DMS153 (cell line): Measurements from ENCODE around the gene ZMIZ1.
A peak's percentile ranks its signal among the peaks of the same experiment; 100 is the strongest.

Experiments used
- DNase-seq: peaks from one replicate; lab custom pipeline; 2025; lab: John Stamatoyannopoulos, UW

Gene ZMIZ1

DNA sequence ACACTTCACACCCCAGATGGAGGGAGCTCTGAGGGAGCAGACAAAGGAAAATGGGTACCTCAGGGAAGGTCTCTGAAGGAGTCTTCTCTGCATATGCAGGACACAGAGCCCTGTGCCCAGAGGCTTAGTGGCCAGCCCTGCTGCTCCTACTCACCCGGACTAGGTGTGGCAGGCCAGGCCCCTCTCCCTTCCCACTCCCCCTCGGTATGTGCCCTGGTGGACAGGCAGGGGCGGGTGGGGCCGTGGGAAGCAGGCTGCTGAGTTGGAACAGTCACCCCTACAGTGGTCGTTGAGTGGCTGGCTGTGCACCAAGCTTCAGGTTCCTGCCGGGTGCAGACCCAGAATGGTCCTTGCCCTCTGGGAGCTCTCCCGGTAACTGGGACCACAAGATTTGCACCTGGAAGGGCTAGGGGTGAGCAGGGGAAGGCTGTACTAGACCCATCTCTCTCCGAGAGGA, 68.6 kb downstream of the ZMIZ1 start:
- DNase-seq = no peak

DNA sequence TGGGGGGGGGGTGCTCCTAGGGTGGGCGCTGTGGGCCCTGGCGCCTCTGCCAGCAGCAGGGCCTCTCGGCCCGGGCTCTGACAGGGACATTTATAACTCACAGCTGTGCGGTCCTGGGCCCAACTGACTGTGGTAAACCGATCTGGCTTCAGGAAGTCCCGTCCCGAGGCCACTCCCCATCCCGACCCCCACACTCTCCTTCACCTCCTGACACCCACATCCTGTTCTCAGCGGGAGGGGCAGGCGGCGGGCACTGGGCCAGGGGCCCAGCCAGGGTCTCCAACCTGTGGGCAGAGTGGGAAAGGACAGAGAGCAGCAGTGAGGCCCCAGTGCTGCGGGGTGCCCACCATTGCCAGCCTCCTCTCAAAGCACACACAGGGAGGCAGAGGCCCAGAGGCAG, 69.1 kb downstream of the ZMIZ1 start:
- no peak for DNase-seq

DNA sequence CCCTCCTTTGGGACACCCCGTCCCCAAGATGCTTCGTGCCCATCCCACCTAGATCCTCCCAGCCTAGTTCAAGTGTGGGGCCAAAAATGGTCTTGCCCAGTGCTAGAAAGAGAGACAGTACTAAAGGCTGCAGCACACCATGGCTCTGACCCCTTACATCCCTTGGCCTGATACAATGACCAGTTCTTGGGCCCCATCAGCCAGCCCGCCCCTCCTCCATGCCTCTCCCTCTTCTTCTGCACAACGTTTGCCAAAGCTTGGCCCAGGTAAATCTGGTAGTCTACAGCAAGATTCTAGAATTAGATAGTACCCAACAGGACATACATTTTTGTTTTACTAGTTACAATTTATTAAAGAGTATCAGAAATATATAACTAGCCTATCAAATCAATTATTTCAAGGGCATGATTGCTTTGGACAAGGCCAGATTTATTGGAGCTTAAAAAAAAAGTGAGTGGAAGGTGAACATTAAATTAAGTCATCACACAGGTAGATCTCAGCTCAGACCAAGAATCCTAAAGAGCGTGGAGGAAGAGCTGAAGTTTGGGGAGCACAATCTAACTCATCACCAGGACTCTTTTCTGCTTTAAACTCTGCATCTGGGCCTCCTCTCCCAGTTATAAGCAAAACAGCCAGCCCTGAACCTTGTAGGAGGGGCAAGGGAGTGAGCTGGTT, 69.8 kb downstream of the ZMIZ1 start:
- no peak for DNase-seq

DNA sequence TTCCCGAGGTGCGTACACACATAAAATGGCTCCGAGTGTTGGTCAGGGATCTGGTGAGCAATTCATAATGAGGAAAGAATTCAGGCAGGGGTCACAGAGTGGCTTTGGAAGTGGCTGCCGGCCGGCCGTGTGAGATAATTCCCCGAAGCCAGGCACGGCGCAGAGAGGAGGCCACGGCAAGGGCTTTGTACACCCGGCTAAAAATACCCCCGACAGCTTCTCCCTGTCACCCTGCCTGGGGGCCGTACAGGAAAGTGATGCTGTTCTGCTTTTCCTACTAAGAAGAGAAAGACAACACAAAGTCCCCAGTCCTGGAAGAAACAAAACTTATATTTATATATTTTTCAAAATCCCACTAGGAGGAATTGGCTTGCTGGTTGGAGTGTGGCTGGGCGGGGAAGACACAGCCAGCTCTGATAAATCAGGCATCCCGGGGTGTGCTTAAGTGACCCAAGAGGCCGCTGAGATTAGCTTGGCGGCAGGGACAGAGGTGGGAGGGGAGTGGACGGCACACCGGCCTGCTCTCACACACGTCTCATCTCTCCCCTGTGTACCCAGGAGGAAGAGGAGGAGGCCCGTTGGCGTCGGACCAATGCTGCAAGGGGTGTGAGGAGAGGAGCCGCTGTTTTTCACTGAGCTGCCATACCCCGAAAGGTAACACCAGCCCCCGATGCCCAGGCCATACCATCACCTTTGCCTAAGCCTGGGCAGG, 70.5 kb downstream of the ZMIZ1 start:
- DNase-seq = no peak

DNA sequence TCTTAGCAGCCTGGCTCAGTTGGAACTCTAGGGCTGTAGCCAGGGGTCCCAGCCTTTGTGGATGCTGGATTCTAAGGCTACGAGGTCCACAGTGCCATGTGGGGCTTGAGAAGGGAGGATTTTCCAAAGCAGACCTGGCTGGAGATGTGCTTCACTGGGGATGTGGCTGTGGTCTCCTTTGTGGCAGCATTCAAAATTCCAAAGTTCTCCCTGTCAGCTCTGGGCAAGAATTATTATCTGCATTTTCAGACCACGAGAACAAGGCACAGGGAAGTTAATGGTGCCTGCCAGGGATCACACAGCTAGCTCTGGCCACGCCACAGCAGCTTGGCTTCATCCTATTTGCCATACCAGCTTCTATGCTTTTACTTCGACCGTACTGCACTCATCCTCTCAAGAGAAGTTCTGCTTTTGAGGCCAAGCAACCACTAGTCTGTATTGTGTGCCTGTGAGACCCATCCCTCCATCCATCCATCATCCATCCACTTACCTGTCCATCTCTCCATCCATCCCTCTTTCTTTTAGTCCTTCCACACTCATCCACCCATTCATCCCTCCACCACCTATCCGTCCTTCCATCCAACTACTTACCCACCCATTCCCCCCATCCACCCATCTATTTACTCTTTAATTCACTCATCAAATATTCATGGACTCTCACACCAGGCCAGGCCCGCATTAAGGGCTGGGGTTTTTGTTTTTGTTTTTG, 71.5 kb downstream of the ZMIZ1 start:
- DNase-seq = no peak

DNA sequence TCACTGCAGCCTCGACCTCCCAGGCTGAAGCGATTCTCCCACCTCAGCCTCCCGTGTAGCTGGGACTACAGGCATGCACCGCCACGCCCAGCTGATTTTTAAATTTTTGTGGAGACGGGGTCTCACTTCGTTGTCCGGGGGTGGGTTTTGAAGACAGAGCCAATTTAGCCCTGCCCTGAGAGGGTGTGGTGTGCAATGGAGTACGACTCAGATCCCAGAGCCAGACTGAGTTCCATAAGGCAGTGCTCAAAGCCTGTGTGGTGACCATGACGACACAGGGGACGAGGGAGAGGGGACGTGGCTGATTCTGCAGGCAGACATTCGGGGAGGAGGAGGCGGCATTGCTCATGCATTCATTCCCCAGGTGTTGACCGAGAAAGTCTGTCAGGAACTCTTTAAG, 72.1 kb downstream of the ZMIZ1 start:
- DNase-seq = no peak

DNA sequence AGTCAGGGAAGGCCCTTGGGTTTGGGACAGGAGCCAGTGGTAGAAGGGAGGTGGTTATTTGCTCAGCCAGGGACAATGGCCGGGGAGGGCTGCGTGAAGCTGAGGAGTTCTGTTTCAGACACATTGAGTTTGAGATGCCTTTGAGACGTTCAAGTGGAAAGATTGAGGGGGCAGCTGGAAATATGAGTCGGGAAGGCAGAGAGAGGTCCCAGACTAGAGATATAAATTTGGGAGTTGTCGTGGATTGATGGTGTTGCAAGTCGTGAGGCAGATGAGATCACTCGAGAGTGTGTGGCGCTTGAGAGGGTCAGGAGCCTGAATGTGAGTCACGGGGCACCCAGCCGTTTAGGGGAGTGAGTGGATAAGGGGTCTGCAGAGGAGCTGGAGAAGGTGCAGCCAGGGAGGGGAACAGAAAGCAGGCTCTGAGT, 73.3 kb downstream of the ZMIZ1 start:
- no peak for DNase-seq

DNA sequence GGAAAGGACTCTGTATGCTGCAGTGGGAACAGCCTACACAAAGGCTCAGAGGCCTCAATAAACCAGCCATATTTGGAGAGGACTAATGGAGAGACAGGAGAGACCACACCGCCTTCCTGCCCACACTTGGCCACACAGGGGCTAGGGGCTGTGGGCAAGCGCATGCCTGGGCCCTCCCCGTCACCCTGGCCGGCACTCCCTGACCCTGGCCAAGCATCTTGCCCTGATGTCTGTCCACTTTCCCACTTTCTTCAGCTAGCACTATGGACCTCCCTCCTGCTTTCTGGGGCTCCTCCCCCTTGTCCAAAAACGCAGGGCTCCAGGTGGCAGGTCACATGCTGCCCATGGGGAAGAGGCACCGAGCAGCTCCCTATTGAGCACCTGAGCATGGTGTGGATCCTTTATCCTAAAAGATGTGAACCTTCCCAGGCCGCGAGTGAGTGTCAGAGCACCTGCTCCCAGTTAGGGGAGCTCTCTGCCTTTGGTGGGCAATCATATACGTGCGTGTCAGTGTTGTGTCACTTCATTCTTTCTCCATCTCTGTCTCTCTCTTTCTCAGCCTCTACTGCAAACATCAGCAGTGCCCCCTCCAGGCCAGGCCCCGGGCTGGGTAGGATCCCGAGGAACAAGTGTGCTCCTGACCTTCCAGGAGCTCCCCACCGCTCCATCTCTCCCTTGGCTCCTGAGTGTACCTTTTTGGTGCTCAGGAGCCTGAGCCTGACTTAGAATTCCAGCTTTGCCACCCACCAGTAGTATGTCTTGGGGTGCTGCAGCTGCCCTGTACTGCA, 74.0 kb downstream of the ZMIZ1 start:
- DNase-seq = no peak

DNA sequence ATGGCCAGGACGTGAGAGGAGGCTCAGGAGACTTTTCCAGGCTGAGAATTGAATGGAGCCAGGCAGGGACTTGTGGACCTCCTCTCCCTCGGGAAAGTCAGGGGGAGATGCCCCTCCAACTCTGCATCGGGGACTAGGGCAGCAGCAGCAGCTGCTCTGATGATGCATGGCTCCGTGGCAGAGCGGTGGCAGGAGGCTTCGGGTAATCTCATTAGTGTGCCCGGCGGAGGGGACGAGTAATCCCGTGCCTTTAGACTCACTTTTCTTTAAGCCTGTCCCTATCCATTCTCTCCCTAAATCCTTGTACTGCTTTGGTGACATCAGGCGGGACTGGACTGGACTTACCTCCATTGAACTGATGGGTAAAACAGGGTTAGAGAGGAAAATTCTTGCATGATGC, 75.1 kb downstream of the ZMIZ1 start:
- DNase-seq = no peak

DNA sequence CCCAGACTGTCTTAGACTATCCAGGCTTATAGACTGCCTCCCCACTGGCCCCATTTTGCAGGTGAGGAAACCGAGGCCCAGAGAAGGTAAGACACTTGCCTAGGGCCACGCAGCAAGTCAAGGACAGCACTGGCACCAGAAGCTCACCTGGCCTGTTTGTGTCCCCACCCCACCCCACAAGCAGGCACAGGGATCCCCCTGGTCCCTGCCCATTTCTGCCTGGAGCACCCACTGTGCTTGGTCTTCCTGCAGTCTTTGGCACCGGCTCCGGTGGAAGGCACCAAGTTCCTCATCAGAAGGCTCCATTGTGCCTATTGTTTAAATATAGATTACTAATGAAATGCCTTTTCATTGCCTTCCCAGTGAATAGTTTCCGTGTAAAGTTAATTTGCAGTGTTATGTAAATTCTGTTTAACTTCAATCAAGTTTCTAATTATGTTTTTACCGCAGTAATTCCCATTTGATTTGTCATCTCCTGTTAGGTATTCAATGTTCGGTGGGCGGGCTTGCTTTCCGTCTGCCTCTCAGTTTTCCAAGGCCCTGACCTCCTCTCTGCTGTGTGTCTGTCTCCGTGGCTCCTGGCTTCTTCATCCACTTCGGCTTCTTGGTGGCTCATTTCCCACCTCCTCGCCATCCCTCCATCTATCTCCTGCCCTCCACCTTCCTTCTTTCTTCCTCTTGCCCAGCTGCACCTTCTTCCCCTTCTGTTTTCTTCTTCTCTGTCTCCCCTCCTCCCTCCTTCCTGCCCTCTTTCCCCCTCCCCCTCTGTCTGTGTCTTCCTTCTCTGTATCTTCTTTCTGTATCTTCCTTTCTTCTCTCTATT, 75.8 kb downstream of the ZMIZ1 start:
- DNase-seq = no peak

DNA sequence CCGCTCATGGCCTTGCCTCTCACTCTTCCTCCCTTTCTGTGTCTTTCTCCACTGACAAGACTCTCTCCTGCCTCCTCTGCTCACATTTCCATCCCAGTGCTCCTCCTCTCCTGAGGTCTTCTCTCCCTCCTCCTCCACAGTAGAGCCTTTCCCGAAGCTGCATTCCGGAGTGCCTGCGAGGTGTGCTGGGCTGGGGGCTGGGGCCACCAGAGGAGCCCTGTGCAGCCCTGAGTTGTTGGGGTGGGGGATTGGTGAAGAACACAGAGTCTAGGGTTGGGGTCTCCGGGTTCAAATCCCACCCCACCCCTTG, 76.4 kb downstream of the ZMIZ1 start:
- DNase-seq = no peak

DNA sequence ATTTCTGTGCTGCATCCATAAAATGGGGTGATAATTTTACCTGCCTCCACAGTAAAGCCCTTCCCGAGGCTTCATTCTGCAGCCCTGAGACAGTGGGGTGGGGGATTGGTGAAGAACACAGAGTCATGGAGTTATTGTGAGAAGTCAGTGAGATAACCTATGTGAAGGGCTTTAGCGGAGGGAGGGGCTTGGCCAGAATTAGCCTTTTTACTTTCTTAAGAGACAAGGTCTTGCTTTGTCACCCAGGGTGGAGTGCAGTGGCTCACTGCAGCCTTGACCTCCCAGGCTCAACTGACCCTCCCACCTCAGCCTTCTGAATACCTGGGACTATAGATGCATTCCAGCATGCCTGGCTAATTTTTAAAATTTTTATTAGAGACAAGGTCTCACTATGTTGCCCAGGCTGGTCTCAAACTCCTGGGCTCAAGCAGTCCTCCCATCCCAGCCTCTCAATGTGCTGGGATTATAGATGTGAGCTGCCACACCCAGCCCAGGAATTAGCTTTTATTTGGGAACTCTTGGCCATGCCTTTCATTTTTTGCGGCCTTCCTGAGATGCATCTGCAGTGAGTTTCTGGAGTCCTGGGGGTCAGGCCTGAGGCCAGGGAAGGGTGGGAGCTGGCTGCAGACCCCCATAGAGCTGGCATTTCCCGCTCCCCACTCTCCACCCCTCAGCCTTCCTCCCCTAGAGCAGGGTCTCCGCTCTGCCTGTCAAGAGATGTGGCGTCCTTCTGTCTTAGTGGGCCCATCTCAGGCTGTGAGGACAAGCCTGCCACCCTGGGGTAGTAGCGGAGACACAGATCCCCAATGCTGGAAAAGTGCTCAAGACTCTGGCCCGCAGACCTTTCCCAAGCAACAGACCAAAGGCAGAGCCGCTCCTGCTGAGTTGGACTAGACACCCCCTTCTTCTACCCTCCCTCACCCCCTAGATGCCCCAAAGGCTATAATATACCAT, 77.0 kb downstream of the ZMIZ1 start:
- DNase-seq = no peak

DNA sequence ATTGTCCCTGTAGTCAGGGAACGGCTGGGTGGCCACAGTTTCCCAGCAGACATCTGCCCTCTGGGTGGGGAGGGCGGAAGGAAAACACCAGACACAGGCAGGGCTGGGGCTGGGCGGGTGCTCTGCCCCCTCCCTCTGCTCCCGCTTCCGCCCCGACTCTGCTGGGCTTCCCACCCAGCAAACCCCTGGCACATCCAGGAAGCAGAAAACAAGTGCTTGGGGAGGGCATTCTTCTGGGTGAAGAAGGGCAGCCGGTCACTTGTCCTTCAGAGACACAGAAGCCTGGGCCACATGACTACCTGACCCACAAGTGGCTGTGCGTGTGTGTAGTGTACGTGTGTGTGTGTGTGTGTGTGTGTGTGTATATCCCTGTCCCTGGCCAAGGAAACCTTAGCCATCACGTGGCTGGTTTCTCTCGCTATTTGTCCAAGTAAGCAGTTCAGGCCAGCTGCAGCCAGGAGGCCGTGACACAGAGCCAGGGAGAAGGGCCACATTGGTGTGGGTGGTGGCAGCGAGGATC, 77.9 kb downstream of the ZMIZ1 start:
- no peak for DNase-seq

DNA sequence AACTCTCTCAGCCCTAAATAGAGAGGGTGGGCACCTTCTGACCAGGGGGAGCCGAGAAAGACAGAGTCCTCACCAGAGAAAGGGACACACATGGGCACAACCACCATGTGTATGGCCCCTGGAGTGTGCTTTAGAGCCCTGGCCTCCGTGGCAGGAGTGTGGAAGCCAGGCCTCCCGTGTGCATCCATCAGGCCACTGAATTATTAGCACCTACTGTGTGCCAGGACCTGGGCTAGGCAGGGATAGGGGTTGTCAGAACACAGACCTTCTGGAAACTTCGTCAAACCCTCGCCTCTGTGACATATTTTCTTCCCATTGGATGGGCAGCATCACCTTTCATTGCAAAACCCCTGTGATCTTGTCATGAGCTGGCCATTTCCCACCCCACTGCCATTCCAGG, 78.5 kb downstream of the ZMIZ1 start:
- DNase-seq = no peak

DNA sequence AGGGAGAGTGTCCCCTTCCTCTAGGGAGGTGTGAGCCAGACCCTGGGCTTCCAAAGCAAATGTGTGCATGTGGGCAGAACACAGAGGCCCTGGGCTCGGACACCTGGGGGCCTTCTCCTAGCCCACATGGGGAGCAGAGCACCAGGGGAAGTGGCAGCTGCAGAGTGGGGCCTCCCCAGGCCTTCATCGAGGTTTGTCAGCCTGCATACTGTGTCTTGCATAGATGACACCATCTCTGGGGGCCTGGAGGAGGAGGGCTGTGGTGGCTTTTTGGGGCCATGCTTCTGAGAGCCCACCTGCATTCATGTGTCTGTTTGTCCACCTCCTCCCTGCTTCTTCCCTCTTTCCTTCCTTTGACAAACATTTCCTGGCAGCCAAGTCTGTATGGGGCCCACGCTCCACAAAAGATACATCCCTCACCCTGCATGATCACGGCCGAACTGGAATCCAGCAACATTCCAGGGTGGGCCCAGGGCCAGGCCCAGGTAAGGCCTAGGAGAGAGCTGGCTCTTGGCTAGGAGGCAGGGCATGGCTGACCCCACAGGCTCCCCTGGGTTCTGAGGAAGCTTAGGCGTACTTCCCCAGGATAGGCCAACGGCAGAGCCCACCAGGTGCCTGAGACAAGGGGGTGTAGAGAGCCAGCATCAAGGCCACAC, 79.2 kb downstream of the ZMIZ1 start:
- DNase-seq = no peak

DNA sequence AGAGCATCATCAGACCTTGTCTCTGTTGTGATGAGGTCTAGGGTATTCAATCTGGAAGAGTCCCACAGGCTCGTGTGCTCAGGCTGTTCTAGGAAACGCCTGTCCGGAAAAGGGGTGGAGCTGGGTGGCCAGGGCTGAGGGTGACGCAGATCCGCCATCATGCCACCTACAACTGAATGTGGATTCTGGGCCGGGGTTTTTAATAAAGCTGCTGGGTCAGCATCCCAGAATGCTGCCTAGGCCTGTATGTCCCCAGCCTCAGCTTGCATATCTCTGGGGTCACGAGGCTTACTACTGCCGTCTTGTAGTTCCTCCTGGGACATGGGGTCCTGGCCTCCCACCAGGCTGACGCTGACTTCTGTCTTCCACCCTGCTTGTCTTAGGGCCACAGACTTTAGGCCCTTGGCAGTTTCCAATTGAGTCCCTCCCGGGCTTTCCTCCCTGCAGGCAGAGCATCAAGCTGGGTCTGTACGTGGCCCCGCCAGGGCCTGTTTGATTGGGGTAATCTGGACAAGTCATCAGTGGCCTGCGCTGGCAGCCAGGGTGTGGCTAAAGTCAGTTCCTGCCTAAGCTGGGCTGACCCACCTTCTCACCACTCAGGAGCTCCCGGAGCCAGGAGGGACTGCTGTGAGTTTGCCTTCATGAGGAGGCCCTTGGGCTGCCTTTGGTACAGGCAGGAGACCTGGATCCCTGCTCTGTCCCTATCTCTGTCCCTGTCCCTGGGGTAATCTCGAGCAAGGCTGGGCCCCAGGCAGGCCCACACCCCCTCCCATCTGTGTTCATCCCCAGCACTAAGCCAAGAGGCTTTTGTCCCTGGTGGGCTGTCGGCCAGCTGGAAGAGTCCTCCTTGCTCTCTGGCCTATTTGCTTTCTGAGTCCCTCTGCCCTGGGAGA, 79.9 kb downstream of the ZMIZ1 start:
- DNase-seq = no peak

DNA sequence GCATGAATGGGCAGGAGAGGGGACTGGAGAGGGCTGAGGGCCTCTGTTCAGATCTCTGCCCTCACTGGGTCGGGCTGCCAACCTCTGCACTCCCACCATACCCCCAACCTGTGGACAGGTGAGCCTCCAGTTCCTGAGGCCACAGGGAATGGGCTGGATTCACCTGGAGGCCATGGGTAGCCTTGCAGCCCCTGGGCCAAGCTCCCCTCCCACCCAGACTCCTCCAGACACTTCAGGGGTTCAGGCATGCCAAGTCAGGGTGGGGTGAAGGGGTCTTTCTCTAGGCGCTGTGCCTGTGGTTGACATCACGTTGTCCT, 80.5 kb downstream of the ZMIZ1 start:
- no peak for DNase-seq

DNA sequence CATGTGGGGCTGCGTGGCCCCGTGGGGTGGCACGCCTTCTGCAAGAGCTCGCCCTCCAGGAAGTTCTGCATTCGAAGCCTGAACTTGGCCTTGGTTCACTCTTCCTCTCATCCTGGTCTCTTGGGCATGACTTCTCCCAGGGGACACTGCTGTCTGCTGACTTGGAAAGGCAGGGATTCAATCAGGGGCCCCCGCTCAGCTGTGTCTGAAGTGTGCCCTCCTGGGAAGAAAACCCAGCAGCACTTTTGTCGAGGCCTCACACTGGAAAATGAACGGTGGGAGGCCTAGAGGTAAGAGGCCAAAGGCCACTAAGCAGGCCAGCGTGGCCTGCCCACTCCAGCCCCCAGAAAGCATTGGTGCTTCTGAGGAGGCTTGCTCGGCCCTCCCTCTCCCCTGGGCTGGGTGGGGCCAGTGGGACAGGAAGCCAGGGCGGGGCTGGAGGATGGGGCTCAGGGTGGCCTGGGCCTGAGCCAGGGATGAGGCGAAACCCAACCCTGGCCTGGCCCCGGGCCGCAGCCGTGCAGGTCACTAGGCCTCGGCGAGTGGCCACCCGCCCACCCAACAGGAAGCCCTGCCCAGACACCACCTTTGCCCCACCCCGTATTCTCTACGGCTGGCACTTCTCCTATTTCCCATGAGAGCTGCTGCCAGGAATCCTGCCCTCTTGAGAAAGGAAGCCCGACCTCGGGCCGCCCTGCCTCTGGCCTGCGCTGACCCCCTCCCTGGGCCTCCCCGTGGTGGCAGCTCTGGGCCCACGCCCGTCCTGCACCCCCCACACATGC, 81.1 kb downstream of the ZMIZ1 start:
- DNase-seq = peak; percentile 53
